Activated T-cell treated with anti-CD3 and anti-CD28 coated beads, Interleukin-2, amount 50 U/mL, for 4 hours (primary cell): ENCODE results near the gene EEA1. TPM values are rescaled to one million over a fixed set of nuclear protein-coding genes. Genes with fewer than 3 reads are reported as not detected.

Experiments used
- ATAC-seq, 2 donors: fragments of 200-7000 bp; cut with Tn5 transposase; one replicate each; pipeline ENCODE4 v1.10.0; 2021
- DNase-seq: peaks from one replicate; pipeline ENCODE4 v3.0.0-alpha.2; 2020
- H3K27me3 Mint-ChIP-seq: one replicate; pipeline ENCODE4 v1.8.0; 2021; ENCODE audit warnings: low read depth, mixed read lengths
- H3K36me3 Mint-ChIP-seq: one replicate; pipeline ENCODE4 v1.8.0; 2022; ENCODE audit warnings: mixed read lengths; ENCODE audit not compliant: insufficient read depth
- H3K4me1 Mint-ChIP-seq: one replicate; pipeline ENCODE4 v1.8.0; 2021; ENCODE audit warnings: low read depth, mixed read lengths
- H3K4me3 Mint-ChIP-seq: one replicate; pipeline ENCODE4 v1.8.0; 2021; ENCODE audit warnings: mild to moderate bottlenecking, moderate library complexity, mixed read lengths
- H3K9me3 Mint-ChIP-seq: one replicate; pipeline ENCODE4 v1.8.0; 2021; ENCODE audit warnings: mixed read lengths
- total RNA-seq, 3 donors: library from RNA; stranded (reverse); gene quantifications; one replicate each; pipeline ENCODE4 v1.2.1, GENCODE V29; 2021

The EEA1 gene
- total RNA-seq, 3 donors from 2014 or later: 20.1 to 25.7 (median 23.6) TPM

DNA sequence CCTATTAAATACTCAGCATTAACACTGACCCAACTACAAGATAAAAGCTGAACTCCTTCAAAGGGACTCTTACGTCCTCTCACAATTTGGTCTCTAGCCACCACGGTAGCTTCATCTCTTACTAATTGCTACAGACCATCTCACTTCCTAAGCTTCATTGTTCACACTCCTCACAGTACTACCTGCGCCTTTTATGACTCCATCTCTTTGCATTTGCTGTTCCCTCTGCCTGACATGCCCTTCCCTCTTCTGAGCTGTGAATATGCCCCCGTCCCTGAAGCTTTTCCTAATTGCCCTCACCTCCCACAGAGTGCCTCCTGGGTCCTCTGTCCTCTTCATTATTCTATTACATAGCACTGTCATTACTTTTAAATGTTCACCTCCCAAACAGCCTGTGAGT is 2.5 kb downstream of the EEA1 start:
- no peaks in the 10 kb centered on the region for H3K9me3 Mint-ChIP-seq
- H3K4me1 Mint-ChIP-seq: peaks cover 44% of the 10 kb centered on the region
- DNase-seq (no peak), ATAC-seq (no peak)
- H3K27me3 Mint-ChIP-seq: no peaks in the 10 kb centered on the region
- peak overlapping the region; percentile 87 for H3K4me3 Mint-ChIP-seq
- peaks cover 15% of the 10 kb centered on the region for H3K36me3 Mint-ChIP-seq

DNA sequence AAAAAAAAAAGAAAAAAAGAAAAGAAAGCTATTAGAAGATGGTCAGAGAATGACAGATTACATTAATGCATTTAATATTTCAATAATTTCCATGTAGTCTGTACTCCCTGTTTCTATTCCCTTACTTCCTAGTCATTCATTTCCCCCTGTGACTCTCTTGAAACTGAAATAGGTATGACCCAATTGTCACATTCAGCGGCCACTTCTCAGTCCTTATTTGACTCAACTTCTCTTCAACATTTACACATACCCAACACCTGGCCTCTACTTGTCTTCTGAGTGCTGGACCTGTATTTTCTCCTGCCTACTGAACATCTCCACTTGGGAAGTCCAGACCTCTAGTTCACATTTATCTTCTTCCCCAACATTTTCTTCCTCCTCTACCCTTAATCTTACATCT is 7.2 kb downstream of the EEA1 start:
- ATAC-seq (peak; percentile 76 to 77), DNase-seq (no peak)
- Mint-ChIP-seq H3K4me1 (peaks cover 23% of the 10 kb centered on the region), H3K27me3 (no peaks in the 10 kb centered on the region), H3K4me3 (no peak overlapping the region), H3K36me3 (peaks cover 15% of the 10 kb centered on the region), H3K9me3 (no peaks in the 10 kb centered on the region)

DNA sequence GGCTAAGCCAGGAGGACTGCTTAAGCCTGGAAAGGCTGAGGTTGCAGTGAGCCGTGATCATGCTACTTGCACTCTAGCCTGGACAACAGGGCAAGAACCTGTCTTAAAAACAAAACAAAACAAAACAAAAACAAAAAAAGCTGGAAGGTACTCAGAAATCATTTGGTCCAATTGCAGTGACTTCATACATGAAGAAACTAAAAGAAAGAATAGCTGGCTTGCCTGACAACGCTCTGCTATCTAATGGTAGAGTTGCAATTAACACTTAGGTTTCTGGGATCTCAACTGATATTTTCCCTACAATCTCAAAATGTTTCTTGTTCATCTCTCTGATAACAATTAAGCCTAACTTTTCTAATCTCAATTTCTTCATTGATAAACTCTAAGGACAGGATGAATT is 13.7 kb downstream of the EEA1 start:
- DNase-seq (no peak), ATAC-seq (no peak)
- no peaks in the 10 kb centered on the region for H3K9me3 Mint-ChIP-seq
- H3K36me3 Mint-ChIP-seq: peaks cover 9% of the 10 kb centered on the region
- peaks cover 31% of the 10 kb centered on the region for H3K4me1 Mint-ChIP-seq
- H3K27me3 Mint-ChIP-seq: no peaks in the 10 kb centered on the region
- H3K4me3 Mint-ChIP-seq: no peak overlapping the region

GRCh38 chr12:92914170-92914569 is 14.9 kb downstream of the EEA1 start:
- H3K4me3 Mint-ChIP-seq: no peak overlapping the region
- ATAC-seq (no peak), DNase-seq (no peak)
- peaks cover 9% of the 10 kb centered on the region for H3K36me3 Mint-ChIP-seq
- H3K27me3 Mint-ChIP-seq: no peaks in the 10 kb centered on the region
- no peaks in the 10 kb centered on the region for H3K9me3 Mint-ChIP-seq
- peaks cover 33% of the 10 kb centered on the region for H3K4me1 Mint-ChIP-seq

DNA sequence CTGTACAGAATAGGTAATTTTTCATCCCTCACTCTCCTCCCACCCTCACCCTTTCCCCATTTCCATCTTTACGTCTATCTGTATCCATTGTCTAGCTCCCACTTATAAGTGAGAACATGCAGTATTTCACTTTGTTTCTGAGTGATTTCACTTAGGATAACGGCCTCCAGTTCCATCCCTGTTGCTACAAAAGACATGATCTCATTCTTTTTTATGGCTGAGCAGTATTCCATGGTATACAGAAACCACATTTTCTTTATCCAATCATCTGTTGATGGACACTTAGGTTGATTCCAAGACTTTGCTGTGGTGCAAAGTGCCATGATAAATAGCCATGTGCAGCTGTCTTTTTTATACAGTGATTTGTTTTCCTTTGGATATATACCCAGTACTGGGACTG is 16.4 kb downstream of the EEA1 start:
- DNase-seq (no peak), ATAC-seq (no peak)
- H3K9me3 Mint-ChIP-seq: no peaks in the 10 kb centered on the region
- H3K4me1 Mint-ChIP-seq: peaks cover 43% of the 10 kb centered on the region
- no peaks in the 10 kb centered on the region for H3K27me3 Mint-ChIP-seq
- H3K4me3 Mint-ChIP-seq: no peak overlapping the region
- H3K36me3 Mint-ChIP-seq: peaks cover 9% of the 10 kb centered on the region

DNA sequence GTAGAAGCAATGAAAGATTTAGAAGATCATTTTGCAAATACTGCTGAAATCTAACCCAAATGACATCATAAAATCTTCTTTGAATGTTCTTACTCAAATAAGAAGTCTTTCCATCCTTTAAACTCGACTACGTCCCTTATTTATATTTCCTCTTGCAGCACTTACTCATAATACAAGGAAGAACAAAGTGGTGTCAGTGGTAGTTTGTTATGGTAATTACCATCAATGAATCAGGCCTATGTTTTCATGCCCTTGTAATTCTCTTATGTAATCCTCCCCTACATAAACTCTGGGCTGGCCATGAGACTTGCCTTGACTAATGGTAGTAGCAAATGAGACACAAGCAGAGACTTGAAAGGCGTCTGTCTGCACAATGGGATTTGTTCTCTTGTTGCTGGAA is 17.0 kb downstream of the EEA1 start:
- H3K9me3 Mint-ChIP-seq: no peaks in the 10 kb centered on the region
- no peak overlapping the region for H3K4me3 Mint-ChIP-seq
- H3K4me1 Mint-ChIP-seq: peaks cover 50% of the 10 kb centered on the region
- ATAC-seq (peak; percentile 90 to 92), DNase-seq (peak; percentile 13)
- peaks cover 9% of the 10 kb centered on the region for H3K36me3 Mint-ChIP-seq
- H3K27me3 Mint-ChIP-seq: no peaks in the 10 kb centered on the region

GRCh38 chr12:92911339-92911738 is 17.8 kb downstream of the EEA1 start:
- peak in 1 of 2 donors; percentile 7 for ATAC-seq
- Mint-ChIP-seq H3K9me3 (no peaks in the 10 kb centered on the region), H3K4me3 (no peak overlapping the region), H3K36me3 (peaks cover 9% of the 10 kb centered on the region), H3K4me1 (peaks cover 53% of the 10 kb centered on the region), H3K27me3 (no peaks in the 10 kb centered on the region)
- DNase-seq: no peak

DNA sequence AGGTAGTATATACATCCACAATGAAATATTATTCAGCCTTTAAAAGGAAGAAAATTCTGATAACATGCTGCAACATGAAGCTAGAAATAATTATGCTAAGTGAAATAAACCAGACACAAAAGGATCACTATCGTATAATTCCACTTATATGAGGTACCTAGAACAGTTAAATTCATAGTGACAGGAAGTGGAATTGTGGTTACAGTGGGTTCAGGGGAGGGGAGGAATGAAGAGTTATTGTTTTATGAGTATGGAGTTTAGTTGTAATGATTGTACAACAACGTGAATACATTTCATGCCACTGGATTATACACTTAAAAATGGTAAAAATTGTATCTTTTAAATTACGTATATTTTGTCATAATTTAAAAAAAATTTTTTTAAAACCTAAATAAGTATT is 21.0 kb downstream of the EEA1 start:
- DNase-seq (no peak), ATAC-seq (peak; percentile 57 to 65)
- peaks cover 1% of the 10 kb centered on the region for H3K36me3 Mint-ChIP-seq
- peaks cover 61% of the 10 kb centered on the region for H3K4me1 Mint-ChIP-seq
- H3K27me3 Mint-ChIP-seq: no peaks in the 10 kb centered on the region
- H3K4me3 Mint-ChIP-seq: peak overlapping the region; percentile 5
- H3K9me3 Mint-ChIP-seq: no peaks in the 10 kb centered on the region

- ATAC-seq: no peak
- Mint-ChIP-seq H3K27me3 (no peaks in the 10 kb centered on the region), H3K36me3 (no peaks in the 10 kb centered on the region), H3K9me3 (no peaks in the 10 kb centered on the region), H3K4me3 (no peak overlapping the region), H3K4me1 (peaks cover 41% of the 10 kb centered on the region)
- no peak for DNase-seq
These were observed 23.1 kb downstream of the EEA1 start for GRCh38 chr12:92905811-92906554.

GRCh38 chr12:92905258-92905810 is 23.8 kb downstream of the EEA1 start:
- H3K4me1 Mint-ChIP-seq: peaks cover 40% of the 10 kb centered on the region
- H3K4me3 Mint-ChIP-seq: peak overlapping the region; percentile 50
- no peak for DNase-seq

DNA sequence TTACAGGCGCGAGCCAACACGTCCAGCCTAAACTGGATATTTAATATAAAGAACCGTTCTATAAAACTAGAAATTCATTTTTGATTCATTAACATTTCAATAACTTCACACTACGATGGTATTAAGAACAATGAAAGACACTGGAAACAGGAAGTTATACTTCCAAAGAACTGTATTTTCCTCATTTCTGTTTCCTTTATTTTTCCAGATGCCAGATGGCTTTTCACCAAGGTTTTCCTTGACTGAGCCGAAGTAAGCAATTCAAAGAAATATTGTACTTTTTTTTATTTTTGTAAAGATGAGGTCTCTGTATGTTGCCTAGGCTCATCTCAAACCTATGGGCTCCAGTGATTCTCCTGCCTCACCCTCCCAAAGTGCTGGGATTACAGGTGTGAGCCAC is 28.2 kb downstream of the EEA1 start:
- Mint-ChIP-seq H3K9me3 (no peaks in the 10 kb centered on the region), H3K36me3 (peaks cover 9% of the 10 kb centered on the region), H3K4me1 (peaks cover 31% of the 10 kb centered on the region), H3K4me3 (no peak overlapping the region), H3K27me3 (no peaks in the 10 kb centered on the region)
- DNase-seq (no peak), ATAC-seq (no peak)

More at GRCh38 chr12:92905258-92905810, 23.8 kb downstream of the EEA1 start:
- no peaks in the 10 kb centered on the region for H3K36me3 Mint-ChIP-seq
- no peaks in the 10 kb centered on the region for H3K27me3 Mint-ChIP-seq
- ATAC-seq: no peak
- H3K9me3 Mint-ChIP-seq: no peaks in the 10 kb centered on the region

GRCh38 chr12:92899386-92900001 is 29.6 kb downstream of the EEA1 start:
- H3K27me3 Mint-ChIP-seq: no peaks in the 10 kb centered on the region
- no peak for ATAC-seq

GRCh38 chr12:92898755-92899154 is 30.3 kb downstream of the EEA1 start:
- H3K9me3 Mint-ChIP-seq: no peaks in the 10 kb centered on the region

More at GRCh38 chr12:92899386-92900001, 29.6 kb downstream of the EEA1 start:
- no peak for DNase-seq
- no peak overlapping the region for H3K4me3 Mint-ChIP-seq
- H3K36me3 Mint-ChIP-seq: peaks cover 11% of the 10 kb centered on the region
- H3K4me1 Mint-ChIP-seq: peaks cover 24% of the 10 kb centered on the region
- no peaks in the 10 kb centered on the region for H3K9me3 Mint-ChIP-seq

DNA sequence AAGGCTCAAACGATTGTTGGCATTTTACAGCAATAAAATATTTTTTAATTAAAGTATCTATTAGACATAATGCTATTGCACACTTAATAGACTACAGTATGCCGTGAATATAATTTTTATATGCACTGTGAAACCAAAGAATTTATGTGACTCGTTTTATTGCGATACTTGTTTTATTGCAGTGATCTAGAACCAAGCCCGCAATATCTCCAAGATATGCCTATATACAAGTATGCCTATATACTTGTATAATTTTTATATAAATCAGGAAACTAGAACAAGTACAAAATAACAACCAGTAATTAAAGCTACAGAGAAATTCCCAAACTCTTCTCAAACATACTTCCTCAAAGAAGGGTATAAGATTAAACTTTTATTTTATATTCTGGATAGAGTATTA is 31.3 kb downstream of the EEA1 start:
- Mint-ChIP-seq H3K4me1 (peaks cover 22% of the 10 kb centered on the region), H3K9me3 (no peaks in the 10 kb centered on the region), H3K36me3 (peaks cover 11% of the 10 kb centered on the region), H3K27me3 (no peaks in the 10 kb centered on the region), H3K4me3 (no peak overlapping the region)
- ATAC-seq (no peak), DNase-seq (no peak)

More at GRCh38 chr12:92898755-92899154, 30.3 kb downstream of the EEA1 start:
- Mint-ChIP-seq H3K27me3 (no peaks in the 10 kb centered on the region), H3K36me3 (peaks cover 11% of the 10 kb centered on the region), H3K4me3 (no peak overlapping the region), H3K4me1 (peaks cover 23% of the 10 kb centered on the region)
- ATAC-seq (no peak), DNase-seq (no peak)

DNA sequence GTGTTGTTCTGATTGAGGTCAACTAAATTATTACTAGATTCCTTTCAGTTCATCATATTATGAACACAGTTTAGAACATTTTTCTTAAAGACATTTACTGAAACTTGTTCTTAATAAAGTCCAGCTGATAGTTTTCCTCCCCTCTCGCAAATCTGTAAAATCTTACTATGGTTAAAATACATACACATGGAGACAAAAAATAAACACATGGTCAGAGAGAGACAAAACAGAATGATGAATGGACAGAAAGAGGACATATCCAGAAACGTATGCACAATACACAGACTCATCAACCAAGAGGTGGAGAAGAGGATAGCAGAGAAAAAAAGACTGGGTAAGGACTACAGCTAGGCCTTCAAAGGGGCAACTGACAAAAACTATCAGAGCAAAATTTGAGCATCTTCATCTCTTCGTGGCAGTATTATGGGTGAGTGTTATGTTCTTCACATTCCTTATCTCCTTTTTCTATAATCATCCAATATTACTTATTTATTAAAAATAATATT is 38.4 kb downstream of the EEA1 start:
- no peaks in the 10 kb centered on the region for H3K27me3 Mint-ChIP-seq
- DNase-seq (no peak), ATAC-seq (no peak)
- no peak overlapping the region for H3K4me3 Mint-ChIP-seq
- peaks cover 15% of the 10 kb centered on the region for H3K4me1 Mint-ChIP-seq
- no peaks in the 10 kb centered on the region for H3K9me3 Mint-ChIP-seq
- H3K36me3 Mint-ChIP-seq: peaks cover 29% of the 10 kb centered on the region
